Epithelial cell of esophagus (primary cell): ENCODE results near the gene HSPA4.
"Not testable (repeated sequence)": the region's sequence is repeated elsewhere in the genome, so short reads cannot be mapped to it uniquely, and the experiment has no call there.

Source experiments
- DNase-seq: peaks from one replicate; pipeline ENCODE4 v3.0.0; 2010; ENCODE audit warnings: low read depth
- H3K4me3 ChIP-seq: 2 replicates; pipeline ENCODE4 v1.5.1; 2011; ENCODE audit warnings: mild to moderate bottlenecking, low read length, control low read depth
- CTCF ChIP-seq: IDR thresholded peaks from 2 replicates; pipeline ENCODE4 v1.5.1; 2011; ENCODE audit warnings: low read depth, mild to moderate bottlenecking, low read length, control low read depth, inconsistent platforms; ENCODE audit not compliant: insufficient read depth; ENCODE audit errors: missing control alignments

The HSPA4 gene

GRCh38 chr5:133051542-133052316 lies at the start of gene HSPA4:
Gene HSPA4 (plus strand): TSS chr5:133052013. CDS start chr5:133052251, 238 bp downstream.
- H3K4me3 ChIP-seq: peak within 1 kb of the TSS; percentile 96
- TF ChIP-seq CTCF: no peak
- DNase-seq: peak; percentile 99

GRCh38 chr5:133006653-133007052 lies 45.2 kb upstream of the HSPA4 start:
- TF ChIP-seq CTCF: no peak
- DNase-seq: no peak
- H3K4me3 ChIP-seq: no peak overlapping the region

GRCh38 chr5:133008455-133008854 lies 43.4 kb upstream of the HSPA4 start:
- not testable (repeated sequence) for H3K4me3 ChIP-seq, DNase-seq

- TF ChIP-seq CTCF: no peak
- H3K4me3 ChIP-seq: no peak overlapping the region
- no peak for DNase-seq
Measured at GRCh38 chr5:133015466-133015865, 36.3 kb upstream of the HSPA4 start.

GRCh38 chr5:133017964-133018363 lies 33.8 kb upstream of the HSPA4 start:
- no peak overlapping the region for H3K4me3 ChIP-seq
- no peak for TF ChIP-seq CTCF
- DNase-seq: no peak

- DNase-seq, H3K4me3 ChIP-seq: not testable (repeated sequence)
Measured at GRCh38 chr5:133019471-133019870, 32.3 kb upstream of the HSPA4 start.

- peak within 1 kb of the TSS; percentile 95 for H3K4me3 ChIP-seq
- no peak for TF ChIP-seq CTCF
- peak; percentile 93 for DNase-seq
Measured at GRCh38 chr5:133025804-133026663, 25.8 kb upstream of the HSPA4 start, which contains the start of gene ZCCHC10. Gene ZCCHC10 (minus strand): TSS chr5:133026549. CDS start chr5:133026537, 12 bp downstream.
